Colon (tissue), 2 donors: Measurements from ENCODE around the gene IFRD1.
"Not testable (repeated sequence)": the region's sequence is repeated elsewhere in the genome, so short reads cannot be mapped to it uniquely, and the experiment has no call there.

Experiments
- FAIRE-seq: peaks from 2 replicates; lab custom pipeline; 2012; peaks lifted over from hg19 to GRCh38; lab: Jason Lieb, UNC
- donor health status: control.
- donor health status: control.

IFRD1 gene

DNA sequence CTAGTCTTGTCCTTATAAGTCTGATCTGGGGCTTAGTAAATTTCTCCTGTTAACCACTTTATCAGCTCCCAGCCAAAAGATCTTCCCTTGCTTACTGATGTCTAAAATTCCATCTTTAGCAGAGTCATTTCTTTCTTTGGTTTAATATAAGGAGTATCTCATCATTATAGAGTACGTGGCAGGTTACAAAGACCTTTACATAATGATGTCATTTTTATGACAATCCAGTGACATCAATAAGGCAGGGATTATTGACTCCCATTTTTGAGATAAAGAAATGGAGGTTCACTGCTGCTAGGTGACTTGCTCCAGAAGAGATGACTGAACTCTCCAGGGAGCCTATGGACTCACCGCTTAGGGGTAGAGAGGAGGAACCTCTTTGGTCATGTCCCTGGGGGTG is 8.1 kb upstream of the IFRD1 start:
- no peak for FAIRE-seq

- FAIRE-seq: no peak
Observed at GRCh38 chr7:112444505-112444904, 5.8 kb upstream of the IFRD1 start.

- FAIRE-seq: no peak
Observed at GRCh38 chr7:112446431-112446830, 3.8 kb upstream of the IFRD1 start.

- no peak for FAIRE-seq
Observed at GRCh38 chr7:112447406-112447805, 2.9 kb upstream of the IFRD1 start.

DNA sequence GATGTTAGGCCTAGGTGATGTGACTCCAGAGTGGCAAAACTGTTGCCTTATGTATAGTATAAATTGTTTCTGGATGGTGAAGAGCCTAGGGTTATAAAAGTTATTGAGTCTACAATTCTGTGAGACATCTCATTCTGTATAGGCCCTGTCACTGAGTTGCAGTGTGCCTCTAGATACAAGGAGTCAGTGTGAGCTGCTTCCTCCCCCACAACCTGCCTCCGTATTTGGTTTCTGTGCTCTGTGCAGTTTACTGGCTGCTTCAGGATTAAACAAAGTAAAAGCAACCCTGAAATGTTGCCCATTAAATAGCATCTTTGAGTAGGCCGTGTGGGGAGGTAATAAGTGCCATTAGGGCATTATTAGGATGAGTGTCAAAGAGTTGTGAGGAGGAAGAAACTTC is 1.9 kb upstream of the IFRD1 start:
- FAIRE-seq: no peak

- FAIRE-seq: no peak
Observed at GRCh38 chr7:112448891-112449290, 1.4 kb upstream of the IFRD1 start.

GRCh38 chr7:112449353-112449752 is 907 bp upstream of the IFRD1 start:
- FAIRE-seq: peak; percentile 21

GRCh38 chr7:112450807-112451761 is 824 bp downstream of the IFRD1 start:
- no peak for FAIRE-seq

GRCh38 chr7:112452102-112452888 is 2.0 kb downstream of the IFRD1 start:
- no peak for FAIRE-seq

DNA sequence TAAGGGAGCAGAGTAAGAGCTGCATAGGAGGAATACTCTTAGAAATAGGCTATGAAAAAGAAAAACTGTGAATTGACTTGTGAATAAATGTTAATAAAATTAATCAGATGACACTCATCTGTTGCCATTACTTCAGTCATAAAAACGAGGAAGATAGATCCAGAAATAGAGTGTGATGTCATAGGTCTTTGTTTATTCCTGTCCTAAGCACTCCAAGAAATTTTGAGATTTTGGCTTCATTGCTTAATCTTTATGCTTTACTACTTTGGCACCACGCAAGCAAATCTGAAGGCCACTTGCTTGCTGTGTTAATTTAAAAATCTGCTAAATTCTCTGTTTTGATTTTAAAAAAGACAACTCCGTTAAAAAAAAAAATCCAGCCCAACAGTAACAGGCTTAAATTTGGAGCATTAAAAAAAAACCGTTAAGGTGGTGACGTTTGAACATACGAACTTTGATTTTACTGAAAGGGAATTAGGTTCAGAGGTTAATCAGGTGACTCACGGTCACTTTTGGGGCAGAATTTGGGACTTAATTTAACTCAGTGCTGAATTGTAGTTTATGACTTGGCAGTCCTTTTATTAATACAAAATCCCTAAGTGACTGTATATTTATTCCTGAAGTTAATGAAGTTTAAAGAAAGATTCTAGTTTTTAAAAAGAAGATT is 3.4 kb downstream of the IFRD1 start:
- no peak for FAIRE-seq

- not testable (repeated sequence) for FAIRE-seq
Observed at GRCh38 chr7:112454191-112454590, 3.9 kb downstream of the IFRD1 start.

- no peak for FAIRE-seq
Observed at GRCh38 chr7:112459645-112460044, 9.4 kb downstream of the IFRD1 start.

DNA sequence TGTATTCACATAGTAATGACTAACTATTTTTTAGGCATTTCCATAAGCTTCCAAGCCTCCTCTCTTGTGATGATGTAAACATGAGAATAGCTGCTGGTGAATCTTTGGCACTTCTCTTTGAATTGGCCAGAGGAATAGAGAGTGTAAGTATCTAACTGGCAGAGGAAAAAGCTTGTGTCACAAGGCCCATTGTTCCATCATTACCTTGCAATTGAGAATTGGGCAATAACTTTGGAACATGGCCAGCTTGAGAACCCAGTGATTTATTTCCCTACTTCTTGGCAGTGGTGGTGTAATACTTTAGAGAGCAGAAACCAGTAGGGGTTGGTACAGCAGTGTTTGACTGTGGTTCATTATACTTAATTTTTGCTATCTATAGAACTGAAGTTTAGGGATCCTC is 12.0 kb downstream of the IFRD1 start:
- FAIRE-seq: no peak

GRCh38 chr7:112467867-112468266 is 17.6 kb downstream of the IFRD1 start:
- no peak for FAIRE-seq

- no peak for FAIRE-seq
Observed at GRCh38 chr7:112470194-112470593, 19.9 kb downstream of the IFRD1 start.

DNA sequence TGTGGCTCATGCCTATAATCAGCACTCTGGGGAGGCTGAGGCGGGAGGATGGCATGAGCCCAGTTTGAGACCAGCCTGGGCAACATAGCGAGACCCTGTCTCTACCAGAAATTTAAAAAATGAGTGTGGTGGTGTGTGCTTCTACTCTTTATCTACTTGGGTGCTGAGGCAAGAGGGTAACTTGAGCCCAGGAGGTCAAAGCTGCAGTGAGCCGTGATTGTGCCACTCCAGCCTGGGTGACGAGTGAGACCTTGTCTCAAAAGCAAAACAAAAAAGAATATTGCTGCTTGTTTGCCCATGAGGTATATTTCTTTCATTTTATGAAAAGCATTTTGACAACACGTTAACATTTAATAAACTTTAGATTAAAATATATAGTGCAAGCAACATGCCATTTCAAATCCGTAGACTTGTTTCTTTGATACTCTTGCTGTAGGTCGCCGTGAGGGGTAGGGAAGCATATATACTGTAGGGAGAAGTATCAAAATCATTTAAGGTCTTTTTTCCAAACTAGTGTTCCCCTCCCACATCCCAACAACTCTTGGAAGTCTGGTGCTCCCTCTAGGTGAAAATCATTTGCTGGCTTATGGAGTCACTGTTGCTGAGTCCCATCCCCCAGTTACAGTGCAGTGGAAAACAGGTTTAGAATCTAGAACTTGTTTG is 26.3 kb downstream of the IFRD1 start:
- FAIRE-seq: no peak

- no peak for FAIRE-seq
Observed at GRCh38 chr7:112481121-112481736, 31.0 kb downstream of the IFRD1 start.

GRCh38 chr7:112481833-112482670 is 31.8 kb downstream of the IFRD1 start:
- FAIRE-seq: no peak

DNA sequence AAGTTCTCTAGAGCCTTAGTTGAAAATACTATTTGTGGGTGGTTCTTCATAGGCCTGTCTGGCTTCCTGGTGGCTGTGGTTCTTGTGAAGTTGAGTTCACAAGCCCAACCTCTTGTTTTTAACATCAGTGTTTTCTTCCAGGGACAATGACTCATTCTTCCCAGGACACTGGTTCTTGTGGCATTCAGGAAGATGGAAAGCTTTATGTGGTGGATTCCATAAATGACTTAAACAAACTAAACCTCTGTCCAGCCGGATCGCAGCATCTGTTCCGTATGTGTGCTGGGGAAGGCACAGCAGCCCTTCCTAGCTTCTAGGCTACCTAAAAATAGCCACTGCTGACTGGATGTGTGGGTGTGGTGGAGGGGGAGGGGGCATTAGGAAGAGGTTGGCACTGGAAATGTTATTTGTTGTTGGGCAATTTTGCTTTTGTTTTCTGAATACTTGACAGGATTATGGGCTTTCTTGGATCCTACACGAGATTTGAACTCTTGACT is 34.5 kb downstream of the IFRD1 start:
- no peak for FAIRE-seq

DNA sequence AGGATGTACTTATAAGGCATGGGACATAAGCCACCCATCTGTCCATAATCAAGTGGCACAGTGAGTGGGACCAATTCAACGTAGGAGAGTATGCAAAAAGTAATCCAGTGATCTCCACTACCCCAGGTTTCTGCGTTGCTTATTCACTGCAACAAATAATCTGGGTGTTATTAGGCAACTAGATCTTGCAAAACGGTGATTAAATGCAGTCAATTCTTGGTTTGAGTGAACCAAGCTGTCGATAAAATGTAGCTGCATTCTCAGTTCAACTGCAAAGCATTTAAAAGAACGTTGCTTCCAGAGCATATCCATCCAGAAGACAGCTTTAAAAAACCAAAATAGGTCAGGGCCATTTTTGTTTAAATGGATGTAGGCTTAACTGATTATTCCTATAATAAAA is 35.5 kb downstream of the IFRD1 start:
- FAIRE-seq: no peak
